Stimulated activated CD8-positive, alpha-beta memory T cell treated with anti-CD3 and anti-CD28 coated beads, Interleukin-2, amount 100 ng/mL, for 48 hours (primary cell): ENCODE measurements around the gene SELENOF.

ENCODE experiments used
- DNase-seq, 2 donors: peaks; one replicate each; pipeline ENCODE4 v3.0.0-alpha.2; 2020; ENCODE audit warnings: low read depth in 2 of 2

The SELENOF gene

DNA sequence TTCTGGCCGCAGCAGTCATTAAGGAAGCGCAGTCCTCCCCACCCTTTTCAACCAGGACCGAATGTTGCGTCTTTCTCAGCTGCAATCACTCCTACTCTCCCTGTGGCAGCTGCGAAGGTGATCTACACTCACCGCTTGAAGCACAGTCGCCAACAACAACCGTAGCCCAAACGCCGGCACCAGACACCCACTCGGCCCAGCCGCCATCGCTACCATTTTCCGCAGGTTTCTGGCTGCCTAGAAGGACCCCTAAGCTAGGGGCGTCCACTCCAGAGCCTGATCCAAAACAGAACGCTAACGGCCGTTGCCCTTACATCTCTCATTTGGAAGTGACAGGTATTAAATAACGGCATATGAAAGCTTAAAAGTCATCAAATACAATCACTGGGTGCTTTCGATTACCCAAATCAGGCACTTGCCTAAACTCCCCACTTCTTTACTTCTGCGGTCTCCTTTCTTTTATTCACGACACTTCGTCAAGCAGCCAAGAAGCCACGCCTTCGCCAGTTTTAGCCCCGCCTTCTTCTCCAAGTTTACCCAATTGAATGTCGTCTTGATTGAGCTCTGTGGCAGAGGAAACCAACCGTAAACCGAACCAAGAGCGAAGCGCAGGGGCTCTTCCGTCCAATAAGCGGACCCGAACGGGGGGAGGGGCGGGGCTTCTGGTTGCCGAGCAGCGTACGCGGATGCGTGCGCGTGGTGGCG lies at the start of gene SELENOF:
Gene SELENOF, minus strand, starts transcription at position 231 of the 705 bp plus-strand sequence. Its CDS starts 15 bp downstream, at position 216.
- DNase-seq: peak; percentile 96 to 98

DNA sequence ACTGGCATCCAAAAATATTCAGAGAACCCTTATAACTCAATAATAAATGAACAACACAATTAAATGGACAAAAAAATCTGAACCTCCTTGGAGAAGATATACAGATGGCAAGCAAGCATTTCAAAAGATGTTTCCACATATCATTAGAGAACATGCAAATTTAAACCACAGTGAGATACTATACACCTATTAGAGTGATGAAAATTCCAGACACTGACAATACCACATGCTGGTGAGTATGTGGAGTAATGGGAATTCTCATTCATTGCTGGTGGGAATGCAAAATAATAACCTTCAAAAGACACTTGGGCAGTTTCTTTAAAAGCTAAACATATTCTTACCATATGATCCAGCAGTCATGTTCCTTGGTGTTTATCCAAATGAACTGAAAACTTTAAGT lies 46.6 kb upstream of the SELENOF start:
- no peak for DNase-seq

DNA sequence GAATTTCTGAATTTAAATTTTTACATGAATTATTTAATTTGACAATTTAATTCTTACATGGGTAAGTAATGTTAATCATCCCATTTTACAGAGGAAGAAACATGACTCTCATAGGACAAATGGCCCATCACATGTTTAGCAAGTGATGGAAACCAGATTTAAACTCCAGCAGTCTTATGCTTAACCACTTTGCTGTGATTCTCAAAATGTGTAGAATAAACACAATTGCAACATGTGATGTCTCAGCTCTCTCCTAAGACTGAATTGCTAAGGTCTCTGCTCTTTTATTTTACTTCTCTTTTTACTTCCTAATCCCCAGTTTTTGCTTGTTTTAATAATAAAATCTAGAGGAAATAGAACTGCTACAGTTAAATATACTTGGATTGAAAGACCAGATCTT lies 43.3 kb upstream of the SELENOF start:
- no peak for DNase-seq

DNA sequence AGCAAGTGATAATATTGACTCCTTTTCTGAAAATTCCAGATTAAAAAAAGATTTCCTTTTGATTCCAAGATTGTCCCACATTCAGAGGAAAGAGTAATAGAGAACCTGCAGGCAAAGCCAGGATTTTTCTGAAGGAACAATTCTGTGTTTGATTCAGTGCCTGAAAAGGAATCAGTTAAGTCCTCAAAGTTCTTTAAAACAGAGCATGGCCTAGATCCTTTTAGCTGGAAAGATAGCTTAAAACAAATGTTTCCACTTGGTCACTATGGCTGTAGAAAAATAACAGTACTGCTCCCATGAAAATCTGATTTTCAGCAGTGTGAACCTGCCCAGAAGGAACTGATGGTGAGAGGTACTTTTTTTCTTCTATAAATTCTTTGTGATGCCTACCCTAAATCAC lies 42.3 kb upstream of the SELENOF start:
- DNase-seq: no peak

DNA sequence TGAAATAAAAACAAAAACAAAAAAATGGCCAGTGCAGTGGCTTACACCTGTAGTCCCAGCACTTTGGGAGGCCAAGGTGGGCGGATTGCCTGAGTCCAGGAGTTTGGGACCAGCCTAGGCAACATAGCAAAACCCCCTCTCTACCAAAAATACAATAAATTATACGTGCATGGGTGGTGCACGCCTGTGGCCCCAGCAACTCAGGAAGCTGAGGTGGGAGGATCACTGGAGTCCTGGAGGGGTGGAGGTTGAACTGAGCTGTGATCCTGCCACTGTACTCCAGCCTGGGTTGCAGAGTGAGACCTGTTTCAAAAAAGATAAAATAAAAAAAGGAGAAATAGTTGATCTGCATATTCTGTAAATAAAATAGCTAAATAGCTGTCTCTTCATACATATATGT lies 41.8 kb upstream of the SELENOF start:
- no peak for DNase-seq

DNA sequence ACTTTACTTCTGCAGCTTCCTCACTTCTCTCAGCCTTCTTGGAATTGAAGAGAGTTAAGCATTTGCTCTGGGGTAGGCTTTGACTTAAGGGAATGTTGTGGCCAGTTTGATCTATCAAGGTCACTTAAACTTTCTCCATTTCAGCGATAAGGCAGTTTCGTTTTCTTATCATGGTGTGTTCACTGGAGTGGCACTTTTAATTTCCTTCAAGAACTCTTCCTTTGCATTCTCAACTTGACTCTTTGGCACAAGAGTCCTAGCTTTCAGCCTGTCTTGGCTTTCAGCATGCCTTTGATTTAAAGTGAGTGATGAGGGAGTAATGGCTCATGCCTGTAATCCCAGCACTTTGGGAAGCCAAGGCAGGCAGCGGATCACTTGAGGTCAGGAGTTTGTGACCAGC lies 39.2 kb upstream of the SELENOF start:
- no peak for DNase-seq

DNA sequence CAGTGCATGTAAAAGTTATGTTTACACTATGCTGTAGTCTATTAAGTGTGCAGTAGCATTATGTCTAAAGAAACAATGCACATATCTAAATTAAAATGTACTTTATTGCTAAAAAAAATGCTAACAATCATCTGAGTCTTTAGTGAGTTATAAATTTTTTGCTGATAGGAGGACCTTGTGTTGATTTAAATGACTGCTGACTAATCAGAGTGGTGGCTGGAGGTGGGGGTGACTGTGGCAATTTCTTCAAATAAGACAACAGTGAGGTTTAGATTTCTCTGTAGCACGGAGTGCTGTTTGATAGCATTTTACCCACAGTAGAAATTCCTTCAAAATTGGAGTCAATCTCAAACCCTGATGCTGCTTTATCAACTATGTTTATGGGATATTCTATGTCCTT lies 37.5 kb upstream of the SELENOF start:
- DNase-seq: no peak

DNA sequence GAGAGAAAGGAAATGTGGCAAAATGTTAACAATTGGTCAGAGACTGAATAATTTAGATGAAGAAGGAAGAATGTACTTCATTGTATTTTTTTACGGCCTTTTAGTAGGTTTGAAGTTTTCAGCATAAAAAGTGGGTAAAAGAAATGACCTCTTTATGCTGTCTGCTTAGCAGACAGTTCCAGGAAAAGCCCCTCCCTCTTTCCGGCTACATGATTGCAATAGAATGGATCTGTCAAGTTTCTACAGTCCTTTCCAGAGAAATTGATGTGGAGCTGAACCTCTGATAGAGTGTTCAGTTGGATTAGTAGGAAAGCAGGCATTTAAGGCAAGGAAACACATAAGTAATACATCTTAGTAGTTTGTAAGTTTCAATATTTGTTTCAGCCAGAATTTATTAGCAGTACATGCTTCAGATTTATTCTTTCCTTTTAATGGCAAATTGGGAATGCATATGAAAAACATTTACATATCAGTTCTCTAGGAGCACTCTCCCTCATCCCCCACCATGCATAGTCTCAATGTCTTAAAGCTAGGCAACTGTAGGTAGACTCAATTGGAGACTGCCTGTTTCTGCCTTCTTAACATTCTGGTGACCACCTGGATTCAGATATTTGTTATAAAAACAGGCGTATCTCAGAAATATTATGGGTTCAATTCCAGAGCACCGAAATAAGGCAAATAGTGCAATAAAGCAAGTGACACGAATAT lies 36.9 kb upstream of the SELENOF start:
- DNase-seq: no peak

DNA sequence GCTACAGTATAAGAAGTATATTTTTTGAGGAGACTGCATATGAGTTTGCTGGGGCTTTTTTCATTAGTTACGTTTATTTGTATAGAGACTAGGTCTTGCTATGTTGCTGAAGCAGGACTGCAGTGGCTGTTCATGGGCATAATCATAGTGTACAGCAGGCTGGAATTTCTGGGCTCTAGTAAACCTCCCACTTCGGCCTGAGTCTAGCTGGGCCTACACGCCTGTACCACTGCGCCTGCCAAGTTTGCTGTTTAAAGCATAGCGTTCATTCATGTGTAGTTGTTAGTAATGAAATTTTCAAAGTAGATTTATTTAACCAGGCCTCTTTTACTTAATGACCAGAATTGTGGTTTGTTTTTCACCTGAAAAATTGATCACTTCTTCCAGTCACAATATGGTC lies 34.3 kb upstream of the SELENOF start:
- DNase-seq: no peak

DNA sequence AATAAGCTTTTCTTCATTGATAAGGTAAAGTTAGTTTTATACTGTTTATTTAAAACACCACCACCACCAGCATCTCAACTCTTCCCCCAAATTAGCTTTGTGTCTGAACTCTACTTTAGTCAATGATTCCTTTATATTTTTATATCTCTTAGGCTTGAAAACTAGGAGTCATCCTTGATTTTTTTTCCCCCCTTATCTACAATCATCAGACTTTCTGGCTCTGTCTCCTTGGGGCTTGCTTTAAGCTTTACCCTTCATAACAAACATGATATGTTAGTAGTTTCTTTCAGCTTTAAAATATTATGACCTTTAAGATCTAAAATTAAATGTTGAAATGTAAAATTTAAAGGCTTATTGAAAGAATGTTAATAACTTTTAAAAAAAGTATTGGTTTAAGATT lies 28.8 kb upstream of the SELENOF start:
- DNase-seq: no peak

DNA sequence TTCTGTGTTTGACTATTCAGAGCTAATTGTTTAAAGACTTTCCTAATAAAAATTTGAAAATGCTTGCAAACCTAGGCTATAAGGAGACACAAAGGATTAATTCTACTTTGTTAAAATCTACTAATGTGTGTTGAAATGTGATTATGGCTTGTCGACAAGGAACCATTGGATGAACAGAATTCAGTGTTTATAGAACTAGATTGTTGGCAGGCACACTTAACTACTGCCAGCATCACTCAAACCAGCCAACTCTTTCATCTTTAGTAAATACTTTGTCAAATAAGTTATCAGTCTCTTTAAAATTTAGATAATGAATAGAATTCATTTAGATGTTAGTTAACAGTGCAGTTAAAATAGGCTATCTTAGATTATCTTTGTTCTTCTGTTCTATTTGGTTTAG lies 28.1 kb upstream of the SELENOF start:
- no peak for DNase-seq

DNA sequence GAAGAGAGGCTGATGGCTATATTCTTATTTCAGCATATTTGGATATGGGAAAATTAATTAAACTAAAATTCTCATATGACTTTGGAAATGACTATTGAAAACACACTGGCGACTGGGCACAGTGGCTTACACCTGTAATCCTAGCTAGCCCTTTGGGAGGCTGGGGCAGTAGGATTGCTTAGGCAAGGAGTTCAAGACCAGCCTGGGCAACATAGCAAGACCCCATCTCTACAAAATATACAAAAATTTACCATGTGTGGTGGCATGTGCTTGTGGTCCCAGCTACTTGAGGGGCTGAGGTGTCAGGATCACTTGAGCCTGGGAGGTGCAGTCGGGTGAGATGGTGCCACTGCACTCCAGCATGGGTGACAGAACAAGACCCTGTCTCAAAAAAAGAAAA lies 26.7 kb upstream of the SELENOF start:
- no peak for DNase-seq

DNA sequence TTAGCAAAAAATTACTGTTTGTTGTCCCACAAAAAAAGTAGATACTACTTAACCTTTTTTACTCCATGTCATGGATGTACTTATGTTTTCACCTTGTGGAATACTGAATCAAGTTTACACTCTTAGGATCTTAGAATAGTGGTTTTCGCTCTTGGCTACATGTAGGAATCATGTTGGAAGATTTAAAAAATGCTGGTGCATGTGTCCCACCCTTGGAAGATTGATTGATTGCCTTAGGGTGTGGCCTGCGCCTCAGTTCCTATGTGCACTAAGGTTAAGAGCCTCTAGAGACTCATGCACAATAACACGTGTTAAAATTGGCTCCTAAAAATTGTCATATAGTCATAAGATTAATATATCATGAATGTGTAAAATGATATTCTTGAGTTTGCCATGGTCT lies 25.5 kb upstream of the SELENOF start:
- no peak for DNase-seq

DNA sequence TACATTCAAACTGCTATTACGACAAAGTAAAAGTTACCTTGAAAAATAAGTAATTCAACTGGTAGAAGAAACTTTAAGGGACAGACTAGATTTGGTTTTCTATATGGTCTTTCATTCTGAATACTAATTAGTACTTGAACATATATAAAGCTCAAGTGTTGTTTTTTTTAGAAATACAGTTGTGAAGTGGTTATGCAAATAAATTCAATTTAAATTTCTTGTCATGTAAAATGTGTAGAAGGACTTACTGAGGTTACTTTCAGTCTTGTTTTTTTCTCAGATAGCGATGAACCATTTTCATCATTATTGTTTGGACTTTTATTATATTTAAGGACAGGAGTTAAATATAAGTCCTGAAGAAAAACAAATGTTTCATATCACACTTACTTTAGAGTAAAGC lies 24.9 kb upstream of the SELENOF start:
- DNase-seq: no peak

DNA sequence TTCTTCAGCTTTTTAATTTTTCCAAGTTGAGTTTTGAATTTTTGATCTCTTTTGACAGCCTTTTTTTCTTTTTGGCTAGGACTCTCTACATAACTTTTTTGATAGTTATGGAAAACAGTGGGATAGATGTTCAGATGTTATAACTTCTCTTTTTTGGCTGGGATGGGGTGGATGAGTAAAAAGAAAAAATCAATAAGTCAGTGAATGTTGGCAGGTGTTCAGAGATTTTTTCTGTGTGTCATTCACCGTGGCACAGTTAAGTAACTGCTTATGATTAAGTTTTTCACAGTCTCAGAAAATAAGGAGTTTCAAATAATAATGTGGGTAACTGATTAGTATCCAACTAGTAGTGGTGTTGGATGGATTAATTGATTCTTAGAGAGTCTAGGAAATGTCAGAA lies 24.5 kb upstream of the SELENOF start:
- DNase-seq: no peak

DNA sequence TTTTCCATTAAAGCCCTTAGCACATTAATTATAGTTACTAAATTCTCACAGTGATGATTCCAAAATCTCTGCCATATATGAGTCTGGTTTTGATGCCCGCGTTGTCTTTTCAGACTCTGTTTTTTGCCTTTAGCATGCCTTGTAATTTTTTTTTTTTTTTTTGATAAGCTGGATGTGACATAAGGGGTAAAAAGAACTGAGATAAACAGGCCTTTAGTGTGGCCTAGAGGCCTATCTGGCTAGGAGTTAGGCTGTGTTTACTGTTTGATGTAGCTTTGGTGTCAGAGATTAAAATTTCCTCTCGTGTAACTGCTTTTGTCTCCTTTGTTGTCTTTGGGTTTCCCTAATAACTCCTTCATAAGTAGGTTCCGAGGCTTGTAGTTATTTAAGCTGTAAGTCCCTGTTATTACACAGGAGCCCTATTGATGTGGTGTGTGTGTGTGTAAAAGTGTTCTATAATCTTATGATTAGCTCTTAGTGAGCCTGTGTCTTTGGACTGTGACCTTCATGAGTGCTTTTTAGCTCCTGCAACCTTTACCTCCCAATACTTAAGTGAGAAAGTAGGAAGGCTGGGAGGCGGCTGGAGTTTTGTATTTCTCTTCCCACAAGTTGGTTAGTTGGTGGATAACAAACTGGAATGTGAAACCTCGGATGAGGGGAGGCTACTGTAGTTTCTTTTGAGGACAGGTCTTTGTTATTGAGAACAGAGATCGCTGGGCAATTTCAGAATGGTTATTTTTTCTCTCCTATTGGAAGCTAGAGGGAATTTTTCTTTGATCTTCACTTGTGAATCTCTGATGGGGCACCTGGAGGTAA lies 19.8 kb upstream of the SELENOF start:
- no peak for DNase-seq

DNA sequence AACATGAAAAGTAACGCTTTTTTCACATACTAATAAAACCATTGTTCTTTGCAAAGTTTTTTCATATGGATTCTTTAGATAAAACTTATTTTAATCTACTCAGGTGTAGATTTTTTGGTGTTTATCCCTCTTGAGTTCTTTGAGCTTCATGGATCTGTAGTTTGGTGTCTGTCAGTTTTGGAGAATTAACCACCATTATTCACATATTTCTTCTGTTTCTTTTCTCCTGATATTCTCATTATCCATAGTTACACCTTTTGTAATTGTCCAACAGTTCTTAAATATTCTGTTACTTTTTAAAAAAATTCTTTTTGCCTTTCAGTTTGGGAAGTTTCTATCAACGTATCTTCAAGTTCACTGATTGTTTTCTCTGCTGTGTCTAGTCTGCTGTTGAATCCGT lies 19.1 kb upstream of the SELENOF start:
- DNase-seq: no peak

DNA sequence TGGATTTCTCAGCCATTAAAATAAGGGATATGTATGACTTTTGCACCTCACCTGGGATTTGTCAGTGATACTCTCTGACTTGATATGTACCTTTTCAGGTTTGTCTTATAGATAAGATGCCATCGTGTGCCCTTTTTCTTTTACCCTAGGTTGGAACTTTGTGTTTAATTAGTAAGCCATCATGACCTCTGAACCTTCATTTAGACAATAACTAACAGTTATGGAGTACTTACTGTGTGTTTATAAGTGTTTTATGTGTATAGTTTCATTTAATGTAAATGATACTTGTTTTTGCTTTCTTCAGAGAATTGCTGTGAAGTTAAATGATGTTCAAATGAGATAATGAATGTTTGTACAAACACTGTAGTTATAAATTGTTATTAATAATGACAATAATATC lies 14.9 kb upstream of the SELENOF start:
- no peak for DNase-seq

DNA sequence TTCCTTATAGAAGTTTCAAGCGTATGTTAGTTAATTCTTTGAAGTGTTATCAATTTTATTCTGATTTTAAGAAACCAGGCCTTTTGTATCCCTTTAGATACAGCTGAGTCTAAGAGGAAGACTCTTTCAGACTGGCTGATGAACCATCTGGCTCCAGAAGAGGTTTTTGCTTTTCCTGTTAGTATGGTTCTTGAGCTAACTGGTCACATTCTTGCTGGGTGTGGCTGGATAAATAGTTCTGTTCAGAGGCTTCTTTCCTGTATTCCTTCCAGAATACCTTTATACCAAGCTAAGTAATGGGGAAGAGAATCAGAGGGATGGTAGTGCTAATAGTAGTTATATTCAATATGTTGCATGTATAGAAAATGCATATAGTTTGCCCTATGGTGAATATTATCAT lies 13.0 kb upstream of the SELENOF start:
- no peak for DNase-seq

DNA sequence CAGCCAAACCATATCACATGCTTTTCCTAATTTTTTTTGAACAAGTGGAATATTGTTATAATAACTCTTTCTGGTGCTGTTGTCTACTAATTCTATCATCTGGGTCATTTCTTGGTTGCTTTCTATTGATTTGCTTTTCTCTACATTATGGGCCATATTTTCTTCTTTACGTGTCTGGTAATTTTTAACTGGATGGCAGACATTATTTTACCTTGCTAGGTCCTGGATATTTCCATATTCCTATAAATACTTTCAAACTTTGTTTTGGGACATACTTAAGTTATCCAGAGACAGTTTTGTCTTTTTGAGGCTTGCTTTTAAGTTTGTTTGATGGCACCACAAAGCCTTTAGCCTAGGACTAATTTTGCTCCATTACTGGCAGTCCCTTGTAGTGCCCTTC lies 11.8 kb upstream of the SELENOF start:
- no peak for DNase-seq

DNA sequence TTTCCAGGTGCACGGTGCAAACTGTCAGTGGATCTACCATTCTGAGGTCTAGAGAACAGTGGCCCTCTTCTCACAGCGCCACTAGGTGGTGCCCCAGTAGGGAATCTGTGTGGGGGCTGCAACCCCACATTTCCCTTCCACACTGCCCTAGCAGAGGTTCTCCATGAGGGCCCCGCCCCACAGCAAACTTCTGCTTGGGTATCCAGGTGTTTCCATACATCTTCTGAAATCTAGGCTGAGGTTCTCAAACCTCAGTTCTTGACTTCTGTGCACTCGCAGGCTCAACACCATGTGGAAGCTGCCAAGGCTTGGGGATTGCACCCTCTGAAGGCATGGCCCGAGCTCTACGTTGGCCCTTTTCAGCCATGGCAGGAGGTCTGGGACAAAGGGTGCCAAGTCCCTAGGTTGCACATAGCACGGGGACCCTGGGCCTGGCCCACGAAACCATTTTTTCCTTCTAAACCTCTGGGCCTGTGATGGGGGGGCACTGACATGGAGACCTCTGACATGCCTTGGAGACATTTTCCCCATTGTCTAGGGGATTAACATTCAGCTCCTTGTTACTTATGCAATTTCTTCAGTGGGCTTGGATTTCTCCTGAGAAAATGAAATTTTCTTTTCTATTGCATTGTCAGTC lies 10.5 kb upstream of the SELENOF start:
- no peak for DNase-seq

DNA sequence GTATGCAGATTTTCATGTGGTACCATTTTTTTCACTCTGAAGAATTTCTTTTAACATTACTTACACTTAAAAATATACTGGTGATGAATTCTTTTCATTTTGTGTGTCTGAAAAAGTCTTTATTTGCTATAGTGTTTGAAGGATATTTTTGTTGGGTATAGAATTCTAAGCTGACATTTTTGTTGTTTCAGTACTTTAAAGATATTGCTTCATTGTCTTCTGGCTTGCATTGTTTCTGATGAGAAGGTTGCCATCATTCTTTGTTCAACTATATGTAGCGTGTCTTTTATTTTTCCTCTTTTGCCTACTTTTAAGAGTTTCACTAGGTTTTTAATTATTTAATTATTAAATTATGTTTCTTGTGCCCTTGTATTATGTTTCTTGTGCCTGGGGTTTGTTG lies 8.5 kb upstream of the SELENOF start:
- no peak for DNase-seq
